GM23338 (cell line): ENCODE results near the gene TET2. TPM values are rescaled to one million over a fixed set of nuclear protein-coding genes. Genes with fewer than 3 reads are reported as not detected.

Experiments used
- ATAC-seq: fragments of 200-7000 bp; cut with Tn5 transposase; 3 replicates; pipeline ENCODE4 v1.9.1; 2020
- DNase-seq: peaks from one replicate; pipeline ENCODE4 v3.0.0-alpha.2; 2015; ENCODE audit warnings: low spot score
- H2AFZ ChIP-seq: fragments of 200-600 bp; sonication (generic); 2 replicates; pipeline ENCODE4 v1.8.0; 2016; ENCODE audit warnings: antibody characterized with exemption, mild to moderate bottlenecking, moderate library complexity
- H3F3A ChIP-seq: fragments of 200-600 bp; sonication (generic); replicated peaks from 2 replicates; pipeline ENCODE4 v1.8.0; 2017; ENCODE audit warnings: antibody characterized with exemption, mixed run types, low read depth
- H3K27ac ChIP-seq: fragments of 200-600 bp; sonication (generic); 2 replicates; pipeline ENCODE4 v1.6.1; 2016; ENCODE audit warnings: low read depth
- H3K27me3 ChIP-seq: fragments of 200-600 bp; sonication (generic); 2 replicates; pipeline ENCODE4 v1.8.0; 2016; ENCODE audit warnings: mild to moderate bottlenecking, mixed run types, moderate library complexity; ENCODE audit not compliant: insufficient read depth
- H3K36me3 ChIP-seq: fragments of 200-600 bp; sonication (generic); 2 replicates; pipeline ENCODE4 v1.8.0; 2016; ENCODE audit warnings: mild to moderate bottlenecking; ENCODE audit not compliant: insufficient read depth
- H3K4me1 ChIP-seq: fragments of 200-600 bp; sonication (generic); 2 replicates; pipeline ENCODE4 v1.8.0; 2016; ENCODE audit warnings: mild to moderate bottlenecking, moderate library complexity; ENCODE audit not compliant: insufficient read depth
- H3K4me2 ChIP-seq: fragments of 200-600 bp; sonication (generic); 2 replicates; pipeline ENCODE4 v1.7.1; 2017; ENCODE audit warnings: mixed run types
- H3K4me3 ChIP-seq: fragments of 200-600 bp; sonication (generic); 2 replicates; pipeline ENCODE4 v1.6.1; 2016; ENCODE audit warnings: mixed run types
- H3K79me2 ChIP-seq: fragments of 200-600 bp; sonication (generic); replicated peaks from 2 replicates; pipeline ENCODE4 v1.8.0; 2017; ENCODE audit warnings: mild to moderate bottlenecking; ENCODE audit not compliant: insufficient read depth
- H3K9me2 ChIP-seq: fragments of 200-600 bp; sonication (generic); 2 replicates; pipeline ENCODE4 v1.8.0; 2017; ENCODE audit not compliant: insufficient read depth
- H4K20me1 ChIP-seq: fragments of 200-600 bp; sonication (generic); replicated peaks from 2 replicates; pipeline ENCODE4 v1.8.0; 2017; ENCODE audit warnings: mild to moderate bottlenecking; ENCODE audit not compliant: insufficient read depth
- H3K27ac Mint-ChIP-seq: 2 replicates; pipeline ENCODE4 v1.8.0; 2020; ENCODE audit warnings: inconsistent platforms, mild to moderate bottlenecking, moderate library complexity, mixed read lengths
- H3K27me3 Mint-ChIP-seq: 3 replicates; pipeline ENCODE4 v1.8.0; 2022; ENCODE audit warnings: low read depth, mild to moderate bottlenecking, moderate library complexity, mixed read lengths, inconsistent platforms; ENCODE audit not compliant: insufficient read depth, poor library complexity
- H3K36me3 Mint-ChIP-seq: 3 replicates; pipeline ENCODE4 v1.8.0; 2021; ENCODE audit warnings: low read depth, mild to moderate bottlenecking, inconsistent platforms, moderate library complexity, mixed read lengths
- H3K4me1 Mint-ChIP-seq: 3 replicates; pipeline ENCODE4 v1.8.0; 2020; ENCODE audit warnings: mild to moderate bottlenecking, inconsistent platforms, mixed read lengths
- H3K4me3 Mint-ChIP-seq: 3 replicates; pipeline ENCODE4 v1.8.0; 2021; ENCODE audit warnings: moderate library complexity, mild to moderate bottlenecking, inconsistent platforms, mixed read lengths
- H3K9me3 Mint-ChIP-seq: 3 replicates; pipeline ENCODE4 v1.8.0; 2020; ENCODE audit warnings: moderate library complexity, mild to moderate bottlenecking, inconsistent platforms, mixed read lengths
- CREB1 ChIP-seq: fragments of 250-450 bp; sonication (Bioruptor Pico); IDR thresholded peaks from 2 replicates; pipeline ENCODE4 v1.5.0; 2020; ENCODE audit warnings: low read depth, mild to moderate bottlenecking, moderate library complexity
- CTCF ChIP-seq, 2 experiments: fragments of 200-600 bp in 1 of 2; sonication (generic) in 1 of 2; conservative IDR thresholded peaks; 2 replicates each; pipeline versions ENCODE4 v1.5.1 to v1.6.1; 2016 to 2017; ENCODE audit warnings: antibody characterized with exemption in 2 of 2, low read depth in 2 of 2, mild to moderate bottlenecking in 2 of 2, moderate library complexity in 1 of 2
- ETS1 ChIP-seq: IDR thresholded peaks from 2 replicates; pipeline ENCODE4 v1.6.1; 2016; ENCODE audit warnings: antibody characterized with exemption
- JUNB ChIP-seq: IDR thresholded peaks from one replicate; pipeline ENCODE4 v1.6.1; 2016; ENCODE audit warnings: antibody characterized with exemption; ENCODE audit not compliant: unreplicated experiment
- STAT1 ChIP-seq: IDR thresholded peaks from one replicate; pipeline ENCODE4 v1.6.1; 2016; ENCODE audit warnings: antibody characterized with exemption; ENCODE audit not compliant: unreplicated experiment
- ZNF114 ChIP-seq: fragments of 250-450 bp; sonication (Bioruptor Pico); IDR thresholded peaks from 2 replicates; pipeline ENCODE4 v1.5.0; 2020; ENCODE audit warnings: mild to moderate bottlenecking, moderate library complexity
- ZNF462 ChIP-seq: fragments of 250-450 bp; sonication (Bioruptor Pico); IDR thresholded peaks from 2 replicates; pipeline ENCODE4 v1.5.0; 2020; ENCODE audit warnings: mild to moderate bottlenecking, moderate library complexity
- polyA plus RNA-seq: library from polyadenylated mRNA; unstranded; fragments of >200 nt; fragmentation: Nextera tagmentation; extraction: Ambion mirVana; gene quantifications from 2 replicates; pipeline ENCODE4 v1.2.1, GENCODE V29; 2016
- total RNA-seq: library from RNA; depleted of rRNA; stranded (reverse); fragments of >200 nt; shearing (Covaris generic); gene quantifications from 2 replicates; pipeline ENCODE4 v1.2.3, GENCODE V29; 2014

TET2 gene
- total and polyA plus RNA-seq, 2 experiments from 2014 or later, result 1.2 to 2.2 TPM

GRCh38 chr4:105318486-105318885 is 171.8 kb downstream of the TET2 start (continued):
- no peak for TF ChIP-seq ETS1
- no peak for TF ChIP-seq JUNB
- TF ChIP-seq ZNF462 (CRISPR knock-in tag), result no peak
- TF ChIP-seq STAT1, result no peak

- DNase-seq, result no peak
- 0 out of 2 replicates have a peak, but pooled peaks cover 3% of the 10 kb centered on the region for H3K9me2 ChIP-seq
- no peak overlapping the region for H3K4me3 ChIP-seq
- H3K9me3 Mint-ChIP-seq, result no peaks in the 10 kb centered on the region; the same call in 2 of the 3 replicates
- H4K20me1 ChIP-seq, result 0 out of 2 replicates have a peak, but pooled peaks cover 2% of the 10 kb centered on the region
- H3K36me3 Mint-ChIP-seq, result no peaks in the 10 kb centered on the region
- no peak overlapping the region for H3K27ac Mint-ChIP-seq
- peaks cover 15% of the 10 kb centered on the region for H3K4me1 Mint-ChIP-seq
- no peaks in the 10 kb centered on the region for H3K27me3 ChIP-seq
- H2AFZ ChIP-seq, result no peak overlapping the region
- peaks cover 8% of the 10 kb centered on the region; the same call in 1 of the 2 replicates for H3K4me1 ChIP-seq
- H3K27me3 Mint-ChIP-seq, result no peaks in the 10 kb centered on the region
- H3K79me2 ChIP-seq, result no peaks in the 10 kb centered on the region
- no peak overlapping the region for H3K27ac ChIP-seq
- no peaks in the 10 kb centered on the region for H3K36me3 ChIP-seq
- ATAC-seq, result no peak
- no peak overlapping the region for H3K4me3 Mint-ChIP-seq
- no peak overlapping the region for H3K4me2 ChIP-seq
- H3F3A ChIP-seq, result no peaks in the 10 kb centered on the region
- TF ChIP-seq CTCF (conservative IDR thresholded peaks at IDR 0.05; ENCODE audit: low read depth in 2 of 2) (no peak), ZNF114 (CRISPR knock-in tag) (no peak), CREB1 (no peak), ZNF462 (CRISPR knock-in tag) (no peak)
Measured at GRCh38 chr4:105327222-105327621, 180.5 kb downstream of the TET2 start.
